Panc1 (cell line): ENCODE measurements around the gene TSPAN17. TPM values are rescaled to one million over a fixed set of nuclear protein-coding genes. Genes with fewer than 3 reads are reported as not detected.

ENCODE experiments used
- ATAC-seq: fragments of 200-7000 bp; cut with Tn5 transposase; 2 replicates; pipeline ENCODE4 v1.9.1; 2020; ENCODE audit warnings: mild to moderate bottlenecking, moderate library complexity
- BruUV-seq: library from RNA; stranded (reverse); fragments of 400-500 nt; replicated peaks from 2 replicates; lab custom pipeline; 2021; lab: Mats Ljungman, UMichigan
- CTCF ChIA-PET: fragments of 300-600 bp; sonication (Branson Sonifier 250); formaldehyde crosslinking; loops from one replicate; lab custom pipeline; 2022; ENCODE audit warnings: antibody characterized with exemption; lab: Charles Lee
- POLR2A ChIA-PET: fragments of 300-600 bp; sonication (Branson Sonifier 250); formaldehyde crosslinking; loops from one replicate; lab custom pipeline; 2022; ENCODE audit warnings: antibody characterized with exemption; lab: Charles Lee
- DNase-seq: peaks from one replicate; pipeline ENCODE4 v3.0.0-alpha.2; 2010; ENCODE audit warnings: low read depth, low spot score
- H3K27ac ChIP-seq: 2 replicates; pipeline ENCODE4 v1.5.1; 2011; ENCODE audit warnings: mild to moderate bottlenecking, low read length, inconsistent platforms
- H3K27me3 ChIP-seq: fragments of 200-500 bp; sonication (Bioruptor generic); 2 replicates; pipeline ENCODE4 v1.6.0; 2014; ENCODE audit warnings: low read length, inconsistent platforms; ENCODE audit not compliant: control insufficient read depth, insufficient read depth
- H3K36me3 ChIP-seq: fragments of 200-500 bp; sonication (Bioruptor generic); 2 replicates; pipeline ENCODE4 v1.5.1; 2014; ENCODE audit warnings: inconsistent platforms, mild to moderate bottlenecking, low read length, moderate library complexity; ENCODE audit not compliant: control insufficient read depth, insufficient read depth
- H3K4me1 ChIP-seq: 2 replicates; pipeline ENCODE4 v1.5.1; 2011; ENCODE audit warnings: inconsistent platforms, mild to moderate bottlenecking, low read length, moderate library complexity; ENCODE audit not compliant: control insufficient read depth, insufficient read depth
- H3K4me3 ChIP-seq, 2 experiments: 2 replicates each; pipeline ENCODE4 v1.5.1; 2011 to 2012; ENCODE audit warnings: low read depth in 2 of 2, low read length in 2 of 2, mild to moderate bottlenecking in 2 of 2, inconsistent platforms in 1 of 2, moderate library complexity in 1 of 2
- H3K9me3 ChIP-seq: fragments of 200-500 bp; sonication (Bioruptor generic); 2 replicates; pipeline ENCODE4 v1.5.1; 2014; ENCODE audit warnings: low read depth, mild to moderate bottlenecking, inconsistent platforms, low read length, moderate library complexity; ENCODE audit not compliant: control insufficient read depth, insufficient read depth
- POLR2AphosphoS5 ChIP-seq: IDR thresholded peaks from 2 replicates; pipeline ENCODE4 v1.6.1; 2012; ENCODE audit warnings: mild to moderate bottlenecking, low read depth, low read length, moderate library complexity
- SIN3A ChIP-seq: IDR thresholded peaks from 2 replicates; pipeline ENCODE4 v1.6.1; 2012; ENCODE audit warnings: low read depth, mild to moderate bottlenecking, low read length, moderate library complexity, borderline replicate concordance; ENCODE audit not compliant: insufficient read depth
- TCF7L2 ChIP-seq: IDR thresholded peaks from 2 replicates; pipeline ENCODE4 v1.6.1; 2011; ENCODE audit warnings: mild to moderate bottlenecking, low read depth, low read length, inconsistent platforms
- in situ Hi-C: cut with HindIII; loops from 2 replicates; pipeline ENCODE4 v1.10.0; 2016; ENCODE audit warnings: low sequenced_read_pairs, low pct_unique_long_range_greater_than_20kb
- intact Hi-C: fragments of 100-400 bp; cut with micrococcal nuclease; formaldehyde crosslinking; loops from one replicate; pipeline ENCODE4 v1.10.0; 2022; ENCODE audit not compliant: unreplicated experiment
- total RNA-seq: library from RNA; stranded (reverse); gene quantifications from one replicate; pipeline ENCODE4 v1.2.1, GENCODE V29; 2021; ENCODE audit not compliant: unreplicated experiment
- TF ChIP-seq, protein P1 (sequence below), 2 experiments: IDR thresholded peaks; 2 replicates each; pipeline ENCODE4 v1.6.1; 2011 to 2012; ENCODE audit warnings: low read depth in 2 of 2, control low read depth in 1 of 2, low read length in 1 of 2, mild to moderate bottlenecking in 1 of 2, moderate library complexity in 1 of 2; ENCODE audit not compliant: insufficient read depth in 1 of 2
- TF ChIP-seq, protein P2 (sequence below): fragments of 450-650 bp; IDR thresholded peaks from 2 replicates; pipeline ENCODE4 v1.5.1; 2017; ENCODE audit warnings: mild to moderate bottlenecking

TSPAN17 gene
- total RNA-seq, 1 experiment from 2014 or later: 64.7 TPM

GRCh38 chr5:176625512-176625911 lies 21.8 kb upstream of the TSPAN17 start:
- H3K4me3 ChIP-seq: no peak overlapping the region
- no peak for TF ChIP-seq POLR2AphosphoS5
- TF ChIP-seq, protein P1, sequence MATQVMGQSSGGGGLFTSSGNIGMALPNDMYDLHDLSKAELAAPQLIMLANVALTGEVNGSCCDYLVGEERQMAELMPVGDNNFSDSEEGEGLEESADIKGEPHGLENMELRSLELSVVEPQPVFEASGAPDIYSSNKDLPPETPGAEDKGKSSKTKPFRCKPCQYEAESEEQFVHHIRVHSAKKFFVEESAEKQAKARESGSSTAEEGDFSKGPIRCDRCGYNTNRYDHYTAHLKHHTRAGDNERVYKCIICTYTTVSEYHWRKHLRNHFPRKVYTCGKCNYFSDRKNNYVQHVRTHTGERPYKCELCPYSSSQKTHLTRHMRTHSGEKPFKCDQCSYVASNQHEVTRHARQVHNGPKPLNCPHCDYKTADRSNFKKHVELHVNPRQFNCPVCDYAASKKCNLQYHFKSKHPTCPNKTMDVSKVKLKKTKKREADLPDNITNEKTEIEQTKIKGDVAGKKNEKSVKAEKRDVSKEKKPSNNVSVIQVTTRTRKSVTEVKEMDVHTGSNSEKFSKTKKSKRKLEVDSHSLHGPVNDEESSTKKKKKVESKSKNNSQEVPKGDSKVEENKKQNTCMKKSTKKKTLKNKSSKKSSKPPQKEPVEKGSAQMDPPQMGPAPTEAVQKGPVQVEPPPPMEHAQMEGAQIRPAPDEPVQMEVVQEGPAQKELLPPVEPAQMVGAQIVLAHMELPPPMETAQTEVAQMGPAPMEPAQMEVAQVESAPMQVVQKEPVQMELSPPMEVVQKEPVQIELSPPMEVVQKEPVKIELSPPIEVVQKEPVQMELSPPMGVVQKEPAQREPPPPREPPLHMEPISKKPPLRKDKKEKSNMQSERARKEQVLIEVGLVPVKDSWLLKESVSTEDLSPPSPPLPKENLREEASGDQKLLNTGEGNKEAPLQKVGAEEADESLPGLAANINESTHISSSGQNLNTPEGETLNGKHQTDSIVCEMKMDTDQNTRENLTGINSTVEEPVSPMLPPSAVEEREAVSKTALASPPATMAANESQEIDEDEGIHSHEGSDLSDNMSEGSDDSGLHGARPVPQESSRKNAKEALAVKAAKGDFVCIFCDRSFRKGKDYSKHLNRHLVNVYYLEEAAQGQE (IDR thresholded peaks at IDR 0.05; ENCODE audit: insufficient read depth in 1 of 2, low read depth in 2 of 2, low read length in 1 of 2): no peak
- TF ChIP-seq TCF7L2: no peak
- TF ChIP-seq, protein P2, sequence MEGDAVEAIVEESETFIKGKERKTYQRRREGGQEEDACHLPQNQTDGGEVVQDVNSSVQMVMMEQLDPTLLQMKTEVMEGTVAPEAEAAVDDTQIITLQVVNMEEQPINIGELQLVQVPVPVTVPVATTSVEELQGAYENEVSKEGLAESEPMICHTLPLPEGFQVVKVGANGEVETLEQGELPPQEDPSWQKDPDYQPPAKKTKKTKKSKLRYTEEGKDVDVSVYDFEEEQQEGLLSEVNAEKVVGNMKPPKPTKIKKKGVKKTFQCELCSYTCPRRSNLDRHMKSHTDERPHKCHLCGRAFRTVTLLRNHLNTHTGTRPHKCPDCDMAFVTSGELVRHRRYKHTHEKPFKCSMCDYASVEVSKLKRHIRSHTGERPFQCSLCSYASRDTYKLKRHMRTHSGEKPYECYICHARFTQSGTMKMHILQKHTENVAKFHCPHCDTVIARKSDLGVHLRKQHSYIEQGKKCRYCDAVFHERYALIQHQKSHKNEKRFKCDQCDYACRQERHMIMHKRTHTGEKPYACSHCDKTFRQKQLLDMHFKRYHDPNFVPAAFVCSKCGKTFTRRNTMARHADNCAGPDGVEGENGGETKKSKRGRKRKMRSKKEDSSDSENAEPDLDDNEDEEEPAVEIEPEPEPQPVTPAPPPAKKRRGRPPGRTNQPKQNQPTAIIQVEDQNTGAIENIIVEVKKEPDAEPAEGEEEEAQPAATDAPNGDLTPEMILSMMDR: no peak
- no peak for TF ChIP-seq SIN3A
- ATAC-seq (no peak), DNase-seq (no peak)
- intact Hi-C loops: no loop called here
- CTCF ChIA-PET: no interaction called here
- H3K4me1 ChIP-seq: peaks cover 5% of the 10 kb centered on the region; the same call in 1 of the 2 replicates
- BruUV-seq: no TSS peak
- H3K36me3 ChIP-seq: no peaks in the 10 kb centered on the region
- no peaks in the 10 kb centered on the region for H3K9me3 ChIP-seq
- POLR2A ChIA-PET: no interaction called here
- in situ Hi-C loops: no loop called here
- H3K27ac ChIP-seq: no peak overlapping the region
- no peaks in the 10 kb centered on the region for H3K27me3 ChIP-seq

DNA sequence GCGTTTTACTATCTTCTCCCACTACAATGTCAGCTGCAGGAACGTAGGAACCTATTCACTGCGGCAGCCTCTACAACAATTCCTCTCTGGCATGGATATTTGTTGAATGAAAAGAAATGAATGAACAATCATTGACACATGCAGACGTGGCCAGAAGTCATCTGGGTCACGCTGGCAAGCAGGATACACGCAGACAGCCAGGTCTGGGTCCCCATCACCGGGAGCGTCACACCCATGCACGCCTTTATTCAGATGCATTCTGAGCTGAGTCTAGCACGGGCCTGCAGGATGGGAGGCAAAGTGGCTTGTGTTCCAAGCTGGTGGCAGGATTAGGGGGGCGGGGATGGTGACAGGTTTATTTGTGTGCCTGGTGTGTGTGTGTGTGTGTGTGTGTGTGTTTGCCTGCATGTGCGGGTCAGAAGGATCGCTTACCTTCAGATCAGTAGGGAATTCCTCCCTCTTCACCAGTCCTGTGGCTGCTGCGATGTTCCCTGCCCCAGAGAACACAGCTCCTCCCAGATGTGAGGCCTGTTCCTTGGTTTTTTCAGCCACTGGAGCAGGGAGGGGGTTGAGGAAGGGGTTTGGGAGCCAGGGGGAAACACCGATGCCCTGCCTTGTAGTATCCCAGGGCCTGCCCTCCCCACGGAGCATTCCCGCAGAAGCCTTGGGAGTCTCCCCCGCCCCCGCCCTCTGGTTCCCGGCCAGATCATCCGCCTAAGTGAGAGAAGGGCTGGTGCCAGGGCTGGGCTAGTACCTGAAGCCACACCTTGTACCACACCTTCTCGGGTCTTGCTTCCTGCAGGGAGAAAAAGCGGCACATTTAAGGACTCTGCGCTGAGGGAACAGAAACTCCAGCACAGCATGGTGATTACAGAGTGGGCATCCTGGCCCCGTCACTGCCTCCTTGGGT lies 21.1 kb upstream of the TSPAN17 start:
- TF ChIP-seq TCF7L2 (no peak), SIN3A (no peak), POLR2AphosphoS5 (no peak)
- TF ChIP-seq, protein P2: no peak
- TF ChIP-seq, protein P1 (IDR thresholded peaks at IDR 0.05; ENCODE audit: insufficient read depth in 1 of 2, low read depth in 2 of 2, low read length in 1 of 2): no peak
- ATAC-seq (no peak), DNase-seq (no peak)
- Histone ChIP-seq H3K36me3 (no peaks in the 10 kb centered on the region), H3K4me3 (no peak overlapping the region), H3K27ac (no peak overlapping the region), H3K4me1 (no peaks in the 10 kb centered on the region; the same call in 1 of the 2 replicates), H3K27me3 (peaks cover 4% of the 10 kb centered on the region; the same call in 1 of the 2 replicates), H3K9me3 (no peaks in the 10 kb centered on the region)
- CTCF ChIA-PET: no interaction called here
- in situ Hi-C loops: no loop called here
- no TSS peak for BruUV-seq
- POLR2A ChIA-PET: interaction anchor here (0.7 kb wide), 1 partner anchor 177 kb away, joined by 5 read pairs; no protein-coding TSS in a partner anchor
- intact Hi-C loops: no loop called here
